Measurements from ENCODE around the gene PVALB.

GRCh38 chr22:36824655-36825054 is 7.8 kb upstream of the PVALB start:
- no peak for TF ChIP-seq CTCF (conservative IDR thresholded peaks at IDR 0.05)
- TF ChIP-seq ZFX (IDR thresholded peaks at IDR 0.05), result no peak

Data from C4-2B (cell line).